Measurements from ENCODE around the gene CASP8AP2. TPM values are rescaled to one million over a fixed set of nuclear protein-coding genes. Genes with fewer than 3 reads are reported as not detected.
"Not testable (repeated sequence)": the region's sequence is repeated elsewhere in the genome, so short reads cannot be mapped to it uniquely, and the experiment has no call there.

Gene CASP8AP2
- total RNA-seq (10 to 100 TPM; 16.3 to 20.6 TPM), polyA plus RNA-seq (1 to 10 TPM; 7.1 to 7.9 TPM)
- long read RNA-seq, donor 1, transcript CASP8AP2-202 (7 exons, 1,280 nt) = major isoform, 9 of 22 reads
- long read RNA-seq, donor 1, partial matches to known transcripts = 6 of 22 reads
- long read RNA-seq, donor 1, other reads (novel, unspliced or antisense) = 7 of 22 reads
- long read RNA-seq, donor 2, partial matches to known transcripts = 2 of 15 reads
- long read RNA-seq, donor 2, other reads (novel, unspliced or antisense) = 9 of 15 reads

- intact Hi-C loops (cut with DNase I) = loop anchor here in 1 of 2 donors (10.0 kb wide), 1 partner anchor 755 kb away; the partner anchor contains the start of gene MAP3K7
- Histone ChIP-seq H3K36me3 (ENCODE audit: control insufficient read depth in 1 of 2, insufficient read depth in 2 of 2, low read length in 1 of 2) (no peaks in the 10 kb centered on the region), H3K27ac (ENCODE audit: low read depth in 1 of 2, low read length in 2 of 2) (peak within 1 kb of the TSS; percentile 68 to 95), H3K4me3 (ENCODE audit: low read length in 2 of 2) (peak within 1 kb of the TSS; percentile 65 to 85), H3K9me3 (ENCODE audit: control insufficient read depth, low read length) (no peaks in the 10 kb centered on the region), H3K4me1 (ENCODE audit: control insufficient read depth in 1 of 2, insufficient read depth in 2 of 2, low read length in 2 of 2) (peaks cover 1 to 3% of the 10 kb centered on the region in 2 donors), H3K27me3 (ENCODE audit: control insufficient read depth in 1 of 2, insufficient read depth in 2 of 2, low read length in 1 of 2) (no peaks in the 10 kb centered on the region)
- ATAC-seq (ENCODE audit: low FRiP score) (peak; percentile 99), DNase-seq (peak; percentile 94 to 95)
- 0 to 1% methylated on average over 31 to 41 of the region's 41 CpGs for WGBS, 2 donors
Measured at GRCh38 chr6:89829472-89830169, at the start of gene CASP8AP2. Gene CASP8AP2 (plus strand): TSS chr6:89829880.

- DNase-seq (no peak), ATAC-seq (ENCODE audit: low FRiP score) (no peak)
Measured at GRCh38 chr6:89781070-89782034, 48.3 kb upstream of the CASP8AP2 start.

GRCh38 chr6:89782222-89782621 is 47.5 kb upstream of the CASP8AP2 start:
- Histone ChIP-seq H3K27ac (ENCODE audit: low read depth in 1 of 2, low read length in 2 of 2) (no peak overlapping the region), H3K36me3 (ENCODE audit: control insufficient read depth in 1 of 2, insufficient read depth in 2 of 2, low read length in 1 of 2) (peaks cover 2 to 8% of the 10 kb centered on the region in 2 donors), H3K4me3 (ENCODE audit: low read length in 2 of 2) (no peak overlapping the region), H3K4me1 (ENCODE audit: control insufficient read depth in 1 of 2, insufficient read depth in 2 of 2, low read length in 2 of 2) (no peaks in the 10 kb centered on the region), H3K27me3 (ENCODE audit: control insufficient read depth in 1 of 2, insufficient read depth in 2 of 2, low read length in 1 of 2) (no peaks in the 10 kb centered on the region), H3K9me3 (ENCODE audit: control insufficient read depth, low read length) (no peaks in the 10 kb centered on the region)
- intact Hi-C loops (cut with DNase I) = no loop called here
- DNase-seq = no peak
- 89 to 92% methylated on average over 1 of the region's 1 CpG for WGBS, 2 donors
- no peak for ATAC-seq (ENCODE audit: low FRiP score)

More at GRCh38 chr6:89781070-89782034, 48.3 kb upstream of the CASP8AP2 start:
- Histone ChIP-seq H3K9me3 (ENCODE audit: control insufficient read depth, low read length) (no peaks in the 10 kb centered on the region), H3K27ac (ENCODE audit: low read depth in 1 of 2, low read length in 2 of 2) (no peak overlapping the region), H3K4me3 (ENCODE audit: low read length in 2 of 2) (no peak overlapping the region), H3K27me3 (ENCODE audit: control insufficient read depth in 1 of 2, insufficient read depth in 2 of 2, low read length in 1 of 2) (no peaks in the 10 kb centered on the region), H3K4me1 (ENCODE audit: control insufficient read depth in 1 of 2, insufficient read depth in 2 of 2, low read length in 2 of 2) (no peaks in the 10 kb centered on the region), H3K36me3 (ENCODE audit: control insufficient read depth in 1 of 2, insufficient read depth in 2 of 2, low read length in 1 of 2) (peaks cover 2 to 8% of the 10 kb centered on the region in 2 donors)
- intact Hi-C loops (cut with DNase I) = no loop called here
- WGBS, 2 donors = 91 to 92% methylated on average over 6 of the region's 6 CpGs

GRCh38 chr6:89783293-89783692 is 46.4 kb upstream of the CASP8AP2 start:
- H3K4me3 ChIP-seq (ENCODE audit: low read length in 2 of 2); H3K4me1 ChIP-seq (ENCODE audit: control insufficient read depth in 1 of 2, insufficient read depth in 2 of 2, low read length in 2 of 2); ATAC-seq (ENCODE audit: low FRiP score); H3K36me3 ChIP-seq (ENCODE audit: control insufficient read depth in 1 of 2, insufficient read depth in 2 of 2, low read length in 1 of 2); H3K27me3 ChIP-seq (ENCODE audit: control insufficient read depth in 1 of 2, insufficient read depth in 2 of 2, low read length in 1 of 2); H3K9me3 ChIP-seq (ENCODE audit: control insufficient read depth, low read length); H3K27ac ChIP-seq (ENCODE audit: low read depth in 1 of 2, low read length in 2 of 2); intact Hi-C loops (cut with DNase I); DNase-seq: not testable (repeated sequence)
- WGBS, 2 donors = 82 to 83% methylated on average over 7 of the region's 7 CpGs

GRCh38 chr6:89784838-89785237 is 44.8 kb upstream of the CASP8AP2 start:
- intact Hi-C loops (cut with DNase I) = no loop called here
- Histone ChIP-seq H3K4me3 (ENCODE audit: low read length in 2 of 2) (no peak overlapping the region), H3K27ac (ENCODE audit: low read depth in 1 of 2, low read length in 2 of 2) (no peak overlapping the region), H3K4me1 (ENCODE audit: control insufficient read depth in 1 of 2, insufficient read depth in 2 of 2, low read length in 2 of 2) (no peaks in the 10 kb centered on the region), H3K9me3 (ENCODE audit: control insufficient read depth, low read length) (no peaks in the 10 kb centered on the region), H3K27me3 (ENCODE audit: control insufficient read depth in 1 of 2, insufficient read depth in 2 of 2, low read length in 1 of 2) (no peaks in the 10 kb centered on the region), H3K36me3 (ENCODE audit: control insufficient read depth in 1 of 2, insufficient read depth in 2 of 2, low read length in 1 of 2) (peaks cover 2 to 8% of the 10 kb centered on the region in 2 donors)
- WGBS, 2 donors = 95 to 98% methylated on average over 6 of the region's 6 CpGs
- DNase-seq (no peak), ATAC-seq (ENCODE audit: low FRiP score) (no peak)

- WGBS, 2 donors = 95 to 96% methylated on average over 2 of the region's 2 CpGs
- no peak overlapping the region for H3K27ac ChIP-seq (ENCODE audit: low read depth in 1 of 2, low read length in 2 of 2)
- no peaks in the 10 kb centered on the region for H3K27me3 ChIP-seq (ENCODE audit: control insufficient read depth in 1 of 2, insufficient read depth in 2 of 2, low read length in 1 of 2)
- ATAC-seq (ENCODE audit: low FRiP score) (no peak), DNase-seq (no peak)
- H3K4me1 ChIP-seq (ENCODE audit: control insufficient read depth in 1 of 2, insufficient read depth in 2 of 2, low read length in 2 of 2) = no peaks in the 10 kb centered on the region
- no peak overlapping the region for H3K4me3 ChIP-seq (ENCODE audit: low read length in 2 of 2)
- H3K36me3 ChIP-seq (ENCODE audit: control insufficient read depth in 1 of 2, insufficient read depth in 2 of 2, low read length in 1 of 2) = peaks cover 2 to 5% of the 10 kb centered on the region in 2 donors
- intact Hi-C loops (cut with DNase I) = no loop called here
- H3K9me3 ChIP-seq (ENCODE audit: control insufficient read depth, low read length) = no peaks in the 10 kb centered on the region
Measured at GRCh38 chr6:89786970-89787369, 42.7 kb upstream of the CASP8AP2 start.

- Histone ChIP-seq H3K4me1 (ENCODE audit: control insufficient read depth in 1 of 2, insufficient read depth in 2 of 2, low read length in 2 of 2) (no peaks in the 10 kb centered on the region), H3K27me3 (ENCODE audit: control insufficient read depth in 1 of 2, insufficient read depth in 2 of 2, low read length in 1 of 2) (no peaks in the 10 kb centered on the region), H3K27ac (ENCODE audit: low read depth in 1 of 2, low read length in 2 of 2) (no peak overlapping the region), H3K4me3 (ENCODE audit: low read length in 2 of 2) (no peak overlapping the region), H3K36me3 (ENCODE audit: control insufficient read depth in 1 of 2, insufficient read depth in 2 of 2, low read length in 1 of 2) (peaks cover 0 to 2% of the 10 kb centered on the region in 2 donors), H3K9me3 (ENCODE audit: control insufficient read depth, low read length) (no peaks in the 10 kb centered on the region)
- ATAC-seq (ENCODE audit: low FRiP score) = no peak
- DNase-seq = no peak
- intact Hi-C loops (cut with DNase I) = no loop called here
- 82 to 86% methylated on average over 7 of the region's 7 CpGs for WGBS, 2 donors
Measured at GRCh38 chr6:89787660-89788328, 41.9 kb upstream of the CASP8AP2 start.

- Histone ChIP-seq H3K36me3 (ENCODE audit: control insufficient read depth in 1 of 2, insufficient read depth in 2 of 2, low read length in 1 of 2) (peaks cover 0 to 8% of the 10 kb centered on the region in 2 donors), H3K4me1 (ENCODE audit: control insufficient read depth in 1 of 2, insufficient read depth in 2 of 2, low read length in 2 of 2) (no peaks in the 10 kb centered on the region), H3K27ac (ENCODE audit: low read depth in 1 of 2, low read length in 2 of 2) (no peak overlapping the region), H3K4me3 (ENCODE audit: low read length in 2 of 2) (no peak overlapping the region), H3K27me3 (ENCODE audit: control insufficient read depth in 1 of 2, insufficient read depth in 2 of 2, low read length in 1 of 2) (no peaks in the 10 kb centered on the region), H3K9me3 (ENCODE audit: control insufficient read depth, low read length) (no peaks in the 10 kb centered on the region)
- ATAC-seq (ENCODE audit: low FRiP score) = no peak
- intact Hi-C loops (cut with DNase I) = no loop called here
- no peak for DNase-seq
- WGBS, 2 donors = 92 to 100% methylated on average over 1 of the region's 1 CpG
Measured at GRCh38 chr6:89789980-89790379, 39.7 kb upstream of the CASP8AP2 start.

Measured in aorta (tissue), 5 donors.